MCF 10A (cell line): ENCODE measurements around the gene OR6T1. TPM values are rescaled to one million over a fixed set of nuclear protein-coding genes. Genes with fewer than 3 reads are reported as not detected.

Experiments
- BruUV-seq: library from RNA; stranded (reverse); fragments of 400-500 nt; replicated peaks from 2 replicates; lab custom pipeline; 2021; lab: Mats Ljungman, UMichigan
- CTCF ChIA-PET: fragments of 300-600 bp; sonication (Branson Sonifier 250); formaldehyde crosslinking; extraction: SDS; loops from one replicate; lab custom pipeline; 2021; ENCODE audit warnings: antibody characterized with exemption, inconsistent platforms; lab: Yijun Ruan, JAX
- POLR2A ChIA-PET: fragments of 300-600, 350-650 bp; sonication (Branson Sonifier 250); formaldehyde crosslinking; extraction: SDS; loops from one replicate; lab custom pipeline; 2020; ENCODE audit warnings: antibody characterized with exemption, inconsistent platforms; lab: Yijun Ruan, JAX
- DNase-seq: peaks from one replicate; pipeline ENCODE4 v3.0.0-alpha.2; 2018; ENCODE audit not compliant: unreplicated experiment
- H3K27ac Mint-ChIP-seq: one replicate; pipeline ENCODE4 v1.8.0; 2022; ENCODE audit warnings: mild to moderate bottlenecking, low read depth, mixed read lengths; ENCODE audit not compliant: unreplicated experiment
- H3K27me3 Mint-ChIP-seq: one replicate; pipeline ENCODE4 v1.8.0; 2022; ENCODE audit warnings: mixed read lengths; ENCODE audit not compliant: insufficient read depth, unreplicated experiment
- H3K36me3 Mint-ChIP-seq: one replicate; pipeline ENCODE4 v1.8.0; 2022; ENCODE audit warnings: mild to moderate bottlenecking, moderate library complexity, mixed read lengths; ENCODE audit not compliant: insufficient read depth, unreplicated experiment
- H3K4me1 Mint-ChIP-seq: one replicate; pipeline ENCODE4 v1.8.0; 2022; ENCODE audit warnings: mixed read lengths; ENCODE audit not compliant: insufficient read depth, unreplicated experiment
- H3K4me3 Mint-ChIP-seq: one replicate; pipeline ENCODE4 v1.8.0; 2022; ENCODE audit warnings: mild to moderate bottlenecking, moderate library complexity, mixed read lengths; ENCODE audit not compliant: unreplicated experiment
- H3K9me3 Mint-ChIP-seq: one replicate; pipeline ENCODE4 v1.8.0; 2022; ENCODE audit warnings: mixed read lengths; ENCODE audit not compliant: unreplicated experiment
- CTCF ChIP-seq: fragments of 200-600 bp; IDR thresholded peaks from one replicate; pipeline ENCODE4 v1.8.0; 2022; ENCODE audit warnings: antibody characterized with exemption, mild to moderate bottlenecking; ENCODE audit not compliant: unreplicated experiment
- intact Hi-C: fragments of 100-400 bp; cut with micrococcal nuclease; formaldehyde crosslinking; loops from 2 replicates; pipeline ENCODE4 v1.14.1; 2022
- total RNA-seq: library from RNA; stranded (reverse); gene quantifications from 2 replicates; pipeline ENCODE4 v1.2.3, GENCODE V29; 2022

Gene OR6T1
- total RNA-seq, 1 experiment from 2014 or later: not detected

- ChIA-PET CTCF (no interaction called here), POLR2A (no interaction called here)
- BruUV-seq: no TSS peak
- intact Hi-C loops: no loop called here
- H3K4me3 Mint-ChIP-seq: no peak overlapping the region
- H3K36me3 Mint-ChIP-seq: no peaks in the 10 kb centered on the region
- no peaks in the 10 kb centered on the region for H3K27me3 Mint-ChIP-seq
- no peak for DNase-seq
- H3K4me1 Mint-ChIP-seq: no peaks in the 10 kb centered on the region
- no peak for TF ChIP-seq CTCF
- H3K9me3 Mint-ChIP-seq: no peaks in the 10 kb centered on the region
- no peak overlapping the region for H3K27ac Mint-ChIP-seq
Observed at GRCh38 chr11:123905826-123906225, 37.8 kb downstream of the OR6T1 start.

- H3K4me3 Mint-ChIP-seq: no peak overlapping the region
- no peaks in the 10 kb centered on the region for H3K4me1 Mint-ChIP-seq
- intact Hi-C loops: no loop called here
- no peak for DNase-seq
- POLR2A ChIA-PET: no interaction called here
- no peak overlapping the region for H3K27ac Mint-ChIP-seq
- CTCF ChIA-PET: no interaction called here
- no TSS peak for BruUV-seq
- no peaks in the 10 kb centered on the region for H3K27me3 Mint-ChIP-seq
- TF ChIP-seq CTCF: no peak
- H3K9me3 Mint-ChIP-seq: no peaks in the 10 kb centered on the region
- no peaks in the 10 kb centered on the region for H3K36me3 Mint-ChIP-seq
Observed at GRCh38 chr11:123904932-123905331, 38.7 kb downstream of the OR6T1 start.

- no peak overlapping the region for H3K27ac Mint-ChIP-seq
Observed at GRCh38 chr11:123903932-123904331, 39.7 kb downstream of the OR6T1 start.

GRCh38 chr11:123901867-123902266 is 41.8 kb downstream of the OR6T1 start, which contains the start of gene OR8D4:
OR8D4 (plus strand) TSS chr11:123902167; CDS start chr11:123906432, 4,265 bp downstream.
- ChIA-PET POLR2A (no interaction called here), CTCF (no interaction called here)
- DNase-seq: no peak
- TF ChIP-seq CTCF: no peak
- no TSS peak for BruUV-seq
- Mint-ChIP-seq H3K9me3 (no peaks in the 10 kb centered on the region), H3K36me3 (no peaks in the 10 kb centered on the region), H3K27ac (no peak within 1 kb of the TSS), H3K27me3 (no peaks in the 10 kb centered on the region), H3K4me1 (no peaks in the 10 kb centered on the region), H3K4me3 (no peak within 1 kb of the TSS)
- intact Hi-C loops: no loop called here

More at GRCh38 chr11:123903932-123904331, 39.7 kb downstream of the OR6T1 start:
- H3K4me1 Mint-ChIP-seq: no peaks in the 10 kb centered on the region
- CTCF ChIA-PET: no interaction called here
- no TSS peak for BruUV-seq
- H3K4me3 Mint-ChIP-seq: no peak overlapping the region
- TF ChIP-seq CTCF: no peak
- H3K27me3 Mint-ChIP-seq: no peaks in the 10 kb centered on the region
- intact Hi-C loops: no loop called here
- no peak for DNase-seq
- POLR2A ChIA-PET: no interaction called here
- no peaks in the 10 kb centered on the region for H3K9me3 Mint-ChIP-seq
- no peaks in the 10 kb centered on the region for H3K36me3 Mint-ChIP-seq
